Brain microvascular endothelial cell (primary cell): ENCODE data around the gene SNX9.

Source experiments
- DNase-seq: peaks from one replicate; pipeline ENCODE4 v3.0.0-alpha.2; 2020
- H3K27ac ChIP-seq: fragments of 250-450 bp; sonication (Bioruptor Pico); 2 replicates; pipeline ENCODE4 v1.5.1; 2020; ENCODE audit warnings: mild to moderate bottlenecking, moderate library complexity
- H3K27me3 ChIP-seq: fragments of 250-450 bp; sonication (Bioruptor Pico); replicated peaks from 2 replicates; pipeline ENCODE4 v1.5.1; 2020; ENCODE audit warnings: mild to moderate bottlenecking
- H3K36me3 ChIP-seq: fragments of 250-450 bp; sonication (Bioruptor Pico); replicated peaks from 2 replicates; pipeline ENCODE4 v1.5.1; 2020; ENCODE audit warnings: mild to moderate bottlenecking
- H3K4me3 ChIP-seq: 2 replicates; pipeline ENCODE4 v1.5.1; 2011; ENCODE audit warnings: low read depth, mild to moderate bottlenecking, control low read depth, low read length, moderate library complexity
- in situ Hi-C: cut with HindIII; loops from 2 replicates; pipeline ENCODE4 v1.10.0; 2017; ENCODE audit warnings: low sequenced_read_pairs, low pct_ligation_motif_present
- TF ChIP-seq, protein P1 (sequence below): IDR thresholded peaks from 2 replicates; pipeline ENCODE4 v1.5.1; 2011; ENCODE audit warnings: low read depth, mild to moderate bottlenecking, moderate library complexity, low read length, control low read depth, inconsistent platforms; ENCODE audit errors: missing control alignments

Gene SNX9

GRCh38 chr6:157778719-157779118, 44.3 kb upstream of the SNX9 start:
- in situ Hi-C loops: no loop called here
- Histone ChIP-seq H3K27ac (no peak overlapping the region), H3K36me3 (no peaks in the 10 kb centered on the region), H3K4me3 (no peak overlapping the region), H3K27me3 (no peaks in the 10 kb centered on the region)
- no peak for DNase-seq
- TF ChIP-seq, protein P1, sequence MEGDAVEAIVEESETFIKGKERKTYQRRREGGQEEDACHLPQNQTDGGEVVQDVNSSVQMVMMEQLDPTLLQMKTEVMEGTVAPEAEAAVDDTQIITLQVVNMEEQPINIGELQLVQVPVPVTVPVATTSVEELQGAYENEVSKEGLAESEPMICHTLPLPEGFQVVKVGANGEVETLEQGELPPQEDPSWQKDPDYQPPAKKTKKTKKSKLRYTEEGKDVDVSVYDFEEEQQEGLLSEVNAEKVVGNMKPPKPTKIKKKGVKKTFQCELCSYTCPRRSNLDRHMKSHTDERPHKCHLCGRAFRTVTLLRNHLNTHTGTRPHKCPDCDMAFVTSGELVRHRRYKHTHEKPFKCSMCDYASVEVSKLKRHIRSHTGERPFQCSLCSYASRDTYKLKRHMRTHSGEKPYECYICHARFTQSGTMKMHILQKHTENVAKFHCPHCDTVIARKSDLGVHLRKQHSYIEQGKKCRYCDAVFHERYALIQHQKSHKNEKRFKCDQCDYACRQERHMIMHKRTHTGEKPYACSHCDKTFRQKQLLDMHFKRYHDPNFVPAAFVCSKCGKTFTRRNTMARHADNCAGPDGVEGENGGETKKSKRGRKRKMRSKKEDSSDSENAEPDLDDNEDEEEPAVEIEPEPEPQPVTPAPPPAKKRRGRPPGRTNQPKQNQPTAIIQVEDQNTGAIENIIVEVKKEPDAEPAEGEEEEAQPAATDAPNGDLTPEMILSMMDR: no peak

- TF ChIP-seq, protein P1: no peak
- no peak overlapping the region for H3K4me3 ChIP-seq
- no peak for DNase-seq
- H3K27me3 ChIP-seq: no peaks in the 10 kb centered on the region
- H3K27ac ChIP-seq: no peak overlapping the region
- H3K36me3 ChIP-seq: no peaks in the 10 kb centered on the region
- in situ Hi-C loops: no loop called here
These were observed 43.1 kb upstream of the SNX9 start for GRCh38 chr6:157779705-157780604.

- DNase-seq: no peak
- Histone ChIP-seq H3K36me3 (no peaks in the 10 kb centered on the region), H3K27me3 (no peaks in the 10 kb centered on the region), H3K4me3 (no peak overlapping the region), H3K27ac (no peak overlapping the region)
- TF ChIP-seq, protein P1: no peak
- in situ Hi-C loops: no loop called here
These were observed 37.4 kb upstream of the SNX9 start for GRCh38 chr6:157785636-157786035.

- no peak overlapping the region for H3K4me3 ChIP-seq
- H3K36me3 ChIP-seq: no peaks in the 10 kb centered on the region
- H3K27me3 ChIP-seq: no peaks in the 10 kb centered on the region
- TF ChIP-seq, protein P1: no peak
- no peak overlapping the region for H3K27ac ChIP-seq
- in situ Hi-C loops: no loop called here
- DNase-seq: no peak
These were observed 36.8 kb upstream of the SNX9 start for GRCh38 chr6:157786221-157786620.

GRCh38 chr6:157787080-157787479, 36.0 kb upstream of the SNX9 start:
- in situ Hi-C loops: no loop called here
- Histone ChIP-seq H3K36me3 (no peaks in the 10 kb centered on the region), H3K27ac (no peak overlapping the region), H3K27me3 (no peaks in the 10 kb centered on the region), H3K4me3 (no peak overlapping the region)
- TF ChIP-seq, protein P1: no peak
- DNase-seq: no peak
